HL-60/S4 treated with retinoic acid at 250 ng/mL for 4 days and 3 days (cell line): ENCODE results near the gene DHRS7.

ENCODE experiments used
- in situ Hi-C: fragments of 300-500 bp; cut with MboI; formaldehyde crosslinking; loops from 2 replicates; pipeline ENCODE4 v1.7.0; 2022; ENCODE audit warnings: low sequenced_read_pairs

DHRS7 gene

GRCh38 chr14:60188115-60188514, 22.9 kb upstream of the DHRS7 start:
- in situ Hi-C loops = loop anchor here (25.0 kb wide), 2 partner anchors 374 to 551 kb away; no protein-coding TSS in a partner anchor

GRCh38 chr14:60184905-60185555, 19.8 kb upstream of the DHRS7 start:
- in situ Hi-C loops = loop anchor here (25.0 kb wide), 2 partner anchors 377 to 548 kb away; no protein-coding TSS in a partner anchor

GRCh38 chr14:60184146-60184904, 19.1 kb upstream of the DHRS7 start:
- in situ Hi-C loops = loop anchor here (25.0 kb wide), 2 partner anchors 378 to 547 kb away; no protein-coding TSS in a partner anchor

- in situ Hi-C loops = loop anchor here (25.0 kb wide), 2 partner anchors 379 to 546 kb away; no protein-coding TSS in a partner anchor
Measured at GRCh38 chr14:60183741-60184140, 18.5 kb upstream of the DHRS7 start.

- in situ Hi-C loops = loop anchor here (25.0 kb wide), 2 partner anchors 379 to 546 kb away; no protein-coding TSS in a partner anchor
Measured at GRCh38 chr14:60183138-60183537, 17.9 kb upstream of the DHRS7 start.

GRCh38 chr14:60179431-60179869, 14.3 kb upstream of the DHRS7 start:
- in situ Hi-C loops = loop anchor here (25.0 kb wide), 2 partner anchors 383 to 542 kb away; no protein-coding TSS in a partner anchor

GRCh38 chr14:60178820-60179219, 13.6 kb upstream of the DHRS7 start:
- in situ Hi-C loops = loop anchor here (25.0 kb wide), 2 partner anchors 383 to 542 kb away; no protein-coding TSS in a partner anchor

GRCh38 chr14:60178164-60178563, 13.0 kb upstream of the DHRS7 start:
- in situ Hi-C loops = loop anchor here (25.0 kb wide), 2 partner anchors 384 to 541 kb away; no protein-coding TSS in a partner anchor

- in situ Hi-C loops = loop anchor here (25.0 kb wide), 2 partner anchors 387 to 538 kb away; no protein-coding TSS in a partner anchor
Measured at GRCh38 chr14:60175255-60175902, 10.2 kb upstream of the DHRS7 start.

- in situ Hi-C loops = loop anchor here (25.0 kb wide), 3 partner anchors 212 to 537 kb away; no protein-coding TSS in a partner anchor
Measured at GRCh38 chr14:60174352-60175254, 9.4 kb upstream of the DHRS7 start.

GRCh38 chr14:60171690-60172089, 6.5 kb upstream of the DHRS7 start:
- in situ Hi-C loops = loop anchor here (25.0 kb wide), 1 partner anchor 209 kb away; no protein-coding TSS in a partner anchor

- in situ Hi-C loops = loop anchor here (25.0 kb wide), 1 partner anchor 209 kb away; no protein-coding TSS in a partner anchor
Measured at GRCh38 chr14:60170948-60171347, 5.8 kb upstream of the DHRS7 start.

- in situ Hi-C loops = loop anchor here (25.0 kb wide), 1 partner anchor 207 kb away; no protein-coding TSS in a partner anchor
Measured at GRCh38 chr14:60169722-60170121, 4.5 kb upstream of the DHRS7 start.

- in situ Hi-C loops = loop anchor here (25.0 kb wide), 1 partner anchor 204 kb away; no protein-coding TSS in a partner anchor
Measured at GRCh38 chr14:60166142-60166541, 944 bp upstream of the DHRS7 start.

- in situ Hi-C loops = loop anchor here (25.0 kb wide), 1 partner anchor 203 kb away; no protein-coding TSS in a partner anchor
Measured at GRCh38 chr14:60165547-60165876, 314 bp upstream of the DHRS7 start.

- in situ Hi-C loops = loop anchor here (25.0 kb wide), 1 partner anchor 202 kb away; no protein-coding TSS in a partner anchor
Measured at GRCh38 chr14:60164404-60164711, 840 bp downstream of the DHRS7 start.

- in situ Hi-C loops = loop anchor here (25.0 kb wide), 1 partner anchor 201 kb away; no protein-coding TSS in a partner anchor
Measured at GRCh38 chr14:60163693-60164092, 1.5 kb downstream of the DHRS7 start.

GRCh38 chr14:60161196-60162107, 3.7 kb downstream of the DHRS7 start:
- in situ Hi-C loops = loop anchor here (25.0 kb wide), 1 partner anchor 199 kb away; no protein-coding TSS in a partner anchor
